Dedifferentiated amniotic fluid mesenchymal stem cell (primary cell): ENCODE results near the gene CROT.

Experiments used
- DNase-seq: peaks from one replicate; pipeline ENCODE4 v3.0.0-alpha.2; 2016; ENCODE audit errors: extremely low spot score

Gene CROT

GRCh38 chr7:87414794-87415188 lies 69.3 kb downstream of the CROT start:
- DNase-seq = no peak

- DNase-seq = peak; percentile 75
These were observed 71.5 kb downstream of the CROT start for GRCh38 chr7:87416682-87417587.

- DNase-seq = no peak
These were observed 74.7 kb downstream of the CROT start for GRCh38 chr7:87420173-87420572.

- no peak for DNase-seq
These were observed 78.6 kb downstream of the CROT start for GRCh38 chr7:87424075-87424474.

GRCh38 chr7:87426160-87426559 lies 80.7 kb downstream of the CROT start:
- DNase-seq = no peak

GRCh38 chr7:87427288-87427687 lies 81.8 kb downstream of the CROT start:
- no peak for DNase-seq

GRCh38 chr7:87432536-87432935 lies 87.1 kb downstream of the CROT start:
- DNase-seq = no peak

- DNase-seq = no peak
These were observed 90.1 kb downstream of the CROT start for GRCh38 chr7:87435546-87435945.

- DNase-seq = no peak
These were observed 100.4 kb downstream of the CROT start for GRCh38 chr7:87445897-87446296.

GRCh38 chr7:87447116-87447635 lies 101.7 kb downstream of the CROT start:
- no peak for DNase-seq

- no peak for DNase-seq
These were observed 102.9 kb downstream of the CROT start for GRCh38 chr7:87448388-87448787.
